A549 (cell line): ENCODE results near the gene ANTXR2. TPM values are rescaled to one million over a fixed set of nuclear protein-coding genes. Genes with fewer than 3 reads are reported as not detected.

Source experiments
- ATAC-seq, 2 experiments: fragments of 200-7000 bp in 1 of 2; fragments of >200 bp in 1 of 2; cut with Nextera tagmentation in 1 of 2; cut with Tn5 transposase in 1 of 2; 3 replicates each; pipeline versions ENCODE4 v1.8.0 to v1.9.1; 2018 to 2020; ENCODE audit warnings: mild to moderate bottlenecking in 1 of 2, moderate library complexity in 1 of 2
- CTCF ChIA-PET: fragments of 300-600 bp; sonication (Branson Sonifier 250); formaldehyde crosslinking; extraction: SDS; loops from one replicate; lab custom pipeline; 2021; ENCODE audit warnings: antibody characterized with exemption, inconsistent platforms; lab: Yijun Ruan, JAX
- POLR2A ChIA-PET: fragments of 350-600 bp; formaldehyde crosslinking; extraction: SDS; loops from one replicate; lab custom pipeline; 2021; ENCODE audit warnings: antibody characterized with exemption, inconsistent platforms; lab: Yijun Ruan, JAX
- DNase-seq, 2 experiments: peaks; one replicate each; pipeline versions ENCODE4 v3.0.0 to v3.0.0-alpha.2; 2011 to 2016; ENCODE audit warnings: low read depth in 1 of 2, low spot score in 1 of 2
- FAIRE-seq: peaks from 2 replicates; lab custom pipeline; 2011; peaks lifted over from hg19 to GRCh38; lab: Jason Lieb, UNC
- H3K27ac ChIP-seq, 2 experiments: fragments of >200 bp; sonication (Bioruptor Twin); formaldehyde crosslinking; 3 replicates each; pipeline ENCODE4 v1.5.1; 2016 to 2017
- H3K4me1 ChIP-seq: fragments of >200 bp; sonication (Bioruptor Twin); formaldehyde crosslinking; 3 replicates; pipeline ENCODE4 v1.6.1; 2016
- H3K4me2 ChIP-seq: fragments of >200 bp; sonication (Bioruptor Twin); formaldehyde crosslinking; 3 replicates; pipeline ENCODE4 v1.6.1; 2016
- H3K4me3 ChIP-seq: fragments of >200 bp; sonication (Bioruptor Twin); formaldehyde crosslinking; 3 replicates; pipeline ENCODE4 v1.5.1; 2016
- H3K9me3 ChIP-seq: fragments of >200 bp; sonication (Bioruptor Twin); formaldehyde crosslinking; 3 replicates; pipeline ENCODE4 v1.6.1; 2016
- BCL3 ChIP-seq: fragments of >200 bp; sonication (Bioruptor Twin); formaldehyde crosslinking; IDR thresholded peaks from 3 replicates; pipeline ENCODE4 v1.6.1; 2016
- BHLHE40 ChIP-seq: IDR thresholded peaks from 2 replicates; pipeline ENCODE4 v1.6.1; 2012; ENCODE audit warnings: low read depth, low read length, inconsistent platforms
- CEBPB ChIP-seq, 2 experiments: fragments of >200 bp in 1 of 2; sonication (Bioruptor Twin) in 1 of 2; formaldehyde crosslinking in 1 of 2; IDR thresholded peaks; 2 replicates each; pipeline ENCODE4 v1.6.1; 2012 to 2016
- CHD2 ChIP-seq: fragments of 150-350 bp; IDR thresholded peaks from 2 replicates; pipeline ENCODE4 v1.6.1; 2014; ENCODE audit warnings: low read length; ENCODE audit not compliant: partially characterized antibody
- CHD4 ChIP-seq: fragments of 200-600 bp; sonication (generic); IDR thresholded peaks from 2 replicates; pipeline ENCODE4 v1.6.1; 2016; ENCODE audit warnings: antibody characterized with exemption, mild to moderate bottlenecking, borderline replicate concordance
- CTCF ChIP-seq: fragments of >200 bp; sonication (Bioruptor Twin); formaldehyde crosslinking; IDR thresholded peaks from 3 replicates; pipeline ENCODE4 v1.5.1; 2016
- EHMT2 ChIP-seq: fragments of 200-600 bp; sonication (generic); IDR thresholded peaks from 2 replicates; pipeline ENCODE4 v1.6.1; 2016; ENCODE audit warnings: antibody characterized with exemption, low read depth, mild to moderate bottlenecking, moderate library complexity
- EP300 ChIP-seq, 2 experiments: fragments of >200 bp; sonication (Bioruptor Twin); formaldehyde crosslinking; IDR thresholded peaks; 2 replicates in 1 of 2; 3 replicates in 1 of 2; pipeline ENCODE4 v1.6.1; 2016 to 2017
- FOSB ChIP-seq: fragments of 250-450 bp; sonication (Bioruptor Pico); IDR thresholded peaks from 2 replicates; pipeline ENCODE4 v1.5.0; 2020; ENCODE audit warnings: mild to moderate bottlenecking, moderate library complexity
- FOSL2 ChIP-seq, 2 experiments: fragments of 450-650 bp in 1 of 2; fragments of >200 bp in 1 of 2; sonication (Bioruptor Twin) in 1 of 2; formaldehyde crosslinking; IDR thresholded peaks; 2 replicates each; pipeline versions ENCODE4 v1.5.0 to v1.6.1; 2016 to 2020; ENCODE audit warnings: mild to moderate bottlenecking in 1 of 2, moderate library complexity in 1 of 2
- HDAC2 ChIP-seq: fragments of 200-600 bp; sonication (generic); IDR thresholded peaks from 2 replicates; pipeline ENCODE4 v1.6.1; 2016
- HES2 ChIP-seq: fragments of >200 bp; sonication (Bioruptor Twin); formaldehyde crosslinking; IDR thresholded peaks from 2 replicates; pipeline ENCODE4 v1.6.1; 2016
- HOXB13 ChIP-seq: fragments of 250-450 bp; sonication (Bioruptor Pico); IDR thresholded peaks from 2 replicates; pipeline ENCODE4 v1.5.0; 2020; ENCODE audit warnings: low read depth, mild to moderate bottlenecking, moderate library complexity
- JUNB ChIP-seq: fragments of >200 bp; sonication (Bioruptor Twin); formaldehyde crosslinking; IDR thresholded peaks from 2 replicates; pipeline ENCODE4 v1.6.1; 2016
- KDM5A ChIP-seq: fragments of 200-600 bp; sonication (generic); IDR thresholded peaks from 2 replicates; pipeline ENCODE4 v1.6.1; 2016; ENCODE audit warnings: antibody characterized with exemption, mild to moderate bottlenecking
- MAFK ChIP-seq: fragments of 450-650 bp; IDR thresholded peaks from 2 replicates; pipeline ENCODE4 v1.6.1; 2014; ENCODE audit not compliant: partially characterized antibody
- MAZ ChIP-seq: fragments of 150-350 bp; IDR thresholded peaks from 2 replicates; pipeline ENCODE4 v1.6.1; 2014; ENCODE audit warnings: antibody characterized with exemption, low read depth, low read length, borderline replicate concordance
- MYC ChIP-seq: IDR thresholded peaks from 2 replicates; pipeline ENCODE4 v1.6.1; 2012; ENCODE audit warnings: mild to moderate bottlenecking, inconsistent platforms, low read length, improper control_type of control experiment, borderline replicate concordance
- NFE2L2 ChIP-seq: fragments of 150-350 bp; conservative IDR thresholded peaks from 2 replicates; pipeline ENCODE4 v1.6.1; 2014; ENCODE audit warnings: low read length
- POLR2A ChIP-seq: IDR thresholded peaks from 2 replicates; pipeline ENCODE4 v1.6.1; 2012; ENCODE audit warnings: mild to moderate bottlenecking, low read length
- POLR2AphosphoS2 ChIP-seq: conservative IDR thresholded peaks from 2 replicates; pipeline ENCODE4 v1.6.1; 2012; ENCODE audit warnings: low read length, improper control_type of control experiment, inconsistent platforms
- RARB ChIP-seq: fragments of 250-450 bp; sonication (Bioruptor Pico); IDR thresholded peaks from 2 replicates; pipeline ENCODE4 v1.8.0; 2021; ENCODE audit warnings: mild to moderate bottlenecking, moderate library complexity
- RFX5 ChIP-seq: fragments of 450-650 bp; IDR thresholded peaks from 2 replicates; pipeline ENCODE4 v1.7.1; 2014; ENCODE audit warnings: antibody characterized with exemption, mild to moderate bottlenecking, moderate library complexity
- RNF2 ChIP-seq: fragments of 200-600 bp; sonication (generic); IDR thresholded peaks from 2 replicates; pipeline ENCODE4 v1.6.1; 2016; ENCODE audit warnings: low read depth, mild to moderate bottlenecking, antibody characterized with exemption, moderate library complexity, borderline replicate concordance
- TFCP2L1 ChIP-seq: fragments of 250-450 bp; sonication (Bioruptor Pico); IDR thresholded peaks from 2 replicates; pipeline ENCODE4 v1.5.0; 2021; ENCODE audit warnings: mild to moderate bottlenecking
- TP53 ChIP-seq: fragments of 250-450 bp; sonication (Bioruptor Pico); IDR thresholded peaks from 2 replicates; pipeline ENCODE4 v1.5.0; 2021; ENCODE audit warnings: mild to moderate bottlenecking, moderate library complexity
- ZC3H11A ChIP-seq: fragments of 450-650 bp; IDR thresholded peaks from 2 replicates; pipeline ENCODE4 v1.6.1; 2014; ENCODE audit warnings: antibody characterized with exemption, mild to moderate bottlenecking
- WGBS: methylation state at CpG from one replicate; pipeline ENCODE4 v1.1.6; 2017; ENCODE audit errors: missing lambda C conversion rate; 5-methylcytosine and 5-hydroxymethylcytosine counted together
- polyA plus RNA-seq, 4 experiments: library from polyadenylated mRNA; depleted of rRNA in 3 of 4; stranded (reverse); fragments of >200 nt; fragmentation: RNase III in 1 of 4; extraction: RNeasy Plus Mini Kit Qiagen cat#74134 plus additional on column Dnase treatment in 1 of 4; gene quantifications; 2 replicates in 3 of 4; 3 replicates in 1 of 4; pipeline ENCODE4 v1.2.3, GENCODE V29; 2011 to 2017
- TF ChIP-seq, protein P1 (sequence below): fragments of 250-450 bp; sonication (Bioruptor Pico); IDR thresholded peaks from 2 replicates; pipeline ENCODE4 v1.5.0; 2020; ENCODE audit warnings: low read depth, mild to moderate bottlenecking, moderate library complexity
- TF ChIP-seq, protein P2 (sequence below): fragments of 450-650 bp; IDR thresholded peaks from 2 replicates; pipeline ENCODE4 v1.6.1; 2014; ENCODE audit warnings: antibody characterized with exemption

The ANTXR2 gene
- polyA plus RNA-seq, 2 of the 4 experiments (the other 2 are of a cell fraction): 2.3 to 3.0 TPM

DNA sequence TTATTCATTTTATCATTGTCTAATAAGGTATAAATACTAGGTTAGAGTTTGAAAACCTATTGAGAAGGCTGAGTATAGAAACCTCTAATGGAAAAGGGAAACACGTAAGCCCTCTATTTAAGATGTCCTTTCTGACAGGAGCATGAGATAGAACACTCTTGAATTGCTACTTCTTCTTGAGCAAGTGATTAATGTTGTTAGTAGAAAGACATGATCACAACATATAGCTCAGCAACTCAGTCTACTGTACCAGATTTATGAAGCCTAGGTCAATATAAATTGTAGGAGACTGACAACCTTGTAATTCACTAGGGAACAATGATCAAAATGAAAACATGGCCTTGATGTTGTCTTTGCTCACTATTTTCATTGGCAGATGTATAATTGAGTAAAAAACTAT is 189.7 kb downstream of the ANTXR2 start:
- no peak overlapping the region for H3K4me2 ChIP-seq
- POLR2A ChIA-PET: no interaction called here
- no peak overlapping the region for H3K4me3 ChIP-seq
- 75% methylated on average over 1 of the region's 1 CpG for WGBS
- no peaks in the 10 kb centered on the region for H3K9me3 ChIP-seq
- TF ChIP-seq BHLHE40 (no peak), NFE2L2 (no peak), CTCF (no peak), MAZ (no peak), MYC (no peak), CEBPB (IDR thresholded peaks at IDR 0.05) (no peak), RARB (CRISPR knock-in tag) (no peak), EHMT2 (no peak), BCL3 (no peak), JUNB (no peak), KDM5A (no peak), MAFK (no peak), FOSL2 (IDR thresholded peaks at IDR 0.05) (no peak), FOSL2 (CRISPR knock-in tag; IDR thresholded peaks at IDR 0.05) (no peak)
- TF ChIP-seq, protein P1, sequence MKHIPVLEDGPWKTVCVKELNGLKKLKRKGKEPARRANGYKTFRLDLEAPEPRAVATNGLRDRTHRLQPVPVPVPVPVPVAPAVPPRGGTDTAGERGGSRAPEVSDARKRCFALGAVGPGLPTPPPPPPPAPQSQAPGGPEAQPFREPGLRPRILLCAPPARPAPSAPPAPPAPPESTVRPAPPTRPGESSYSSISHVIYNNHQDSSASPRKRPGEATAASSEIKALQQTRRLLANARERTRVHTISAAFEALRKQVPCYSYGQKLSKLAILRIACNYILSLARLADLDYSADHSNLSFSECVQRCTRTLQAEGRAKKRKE (CRISPR knock-in tag): no peak
- TF ChIP-seq, protein P2, sequence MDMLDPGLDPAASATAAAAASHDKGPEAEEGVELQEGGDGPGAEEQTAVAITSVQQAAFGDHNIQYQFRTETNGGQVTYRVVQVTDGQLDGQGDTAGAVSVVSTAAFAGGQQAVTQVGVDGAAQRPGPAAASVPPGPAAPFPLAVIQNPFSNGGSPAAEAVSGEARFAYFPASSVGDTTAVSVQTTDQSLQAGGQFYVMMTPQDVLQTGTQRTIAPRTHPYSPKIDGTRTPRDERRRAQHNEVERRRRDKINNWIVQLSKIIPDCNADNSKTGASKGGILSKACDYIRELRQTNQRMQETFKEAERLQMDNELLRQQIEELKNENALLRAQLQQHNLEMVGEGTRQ: no peak
- ATAC-seq (no peak), DNase-seq (no peak), FAIRE-seq (no peak)
- no peaks in the 10 kb centered on the region for H3K4me1 ChIP-seq
- CTCF ChIA-PET: no interaction called here
- no peak overlapping the region for H3K27ac ChIP-seq

GRCh38 chr4:79882806-79883205 is 190.2 kb downstream of the ANTXR2 start:
- Histone ChIP-seq H3K27ac (no peak overlapping the region), H3K4me1 (no peaks in the 10 kb centered on the region), H3K9me3 (no peaks in the 10 kb centered on the region), H3K4me2 (no peak overlapping the region), H3K4me3 (no peak overlapping the region)
- WGBS: 26% methylated on average over 1 of the region's 1 CpG
- no peak for ATAC-seq
- ChIA-PET CTCF (no interaction called here), POLR2A (no interaction called here)
- TF ChIP-seq RNF2 (no peak), HDAC2 (no peak), ZC3H11A (no peak), CTCF (no peak), KDM5A (no peak), HES2 (no peak), RFX5 (no peak), MAFK (no peak), TFCP2L1 (no peak), CHD2 (no peak), FOSB (no peak), POLR2A (no peak), EP300 (IDR thresholded peaks at IDR 0.05) (no peak), POLR2AphosphoS2 (no peak), NFE2L2 (no peak), HOXB13 (CRISPR knock-in tag) (no peak), CHD4 (no peak), TP53 (CRISPR knock-in tag) (no peak)
- TF ChIP-seq, protein P1 (CRISPR knock-in tag): no peak
- no peak for FAIRE-seq
- DNase-seq: no peak
